OCI-LY3 (cell line): Measurements from ENCODE around the gene GDF9.

ENCODE experiments used
- H2AFZ ChIP-seq: fragments of 200-600, 300-600 bp; shearing (Covaris generic); 2 replicates; pipeline ENCODE4 v1.6.0; 2014; ENCODE audit warnings: antibody characterized with exemption, low read depth, low read length
- H3K27ac ChIP-seq: fragments of 200-600, 300-600 bp; sonication (generic); 2 replicates; pipeline ENCODE4 v1.5.1; 2014; ENCODE audit warnings: mild to moderate bottlenecking, low read length, moderate library complexity, mixed read lengths
- H3K27me3 ChIP-seq: fragments of 200-600, 300-600 bp; sonication (generic); 2 replicates; pipeline ENCODE4 v1.6.1; 2014; ENCODE audit warnings: low read depth, low read length, mixed read lengths
- H3K36me3 ChIP-seq: fragments of 200-600, 300-600 bp; sonication (generic); replicated peaks from 2 replicates; pipeline ENCODE3; 2014; ENCODE audit warnings: low read depth, low read length, mixed read lengths
- H3K4me1 ChIP-seq: fragments of 300-600, 200-600 bp; sonication (generic); 2 replicates; pipeline ENCODE4 v1.6.1; 2014; ENCODE audit warnings: low read length, mixed read lengths
- H3K4me2 ChIP-seq: fragments of 200-600, 300-600 bp; sonication (generic); 2 replicates; pipeline ENCODE4 v1.6.1; 2014; ENCODE audit warnings: low read length, mixed read lengths
- H3K4me3 ChIP-seq: fragments of 300-600, 200-600 bp; sonication (generic); 2 replicates; pipeline ENCODE4 v1.5.1; 2014; ENCODE audit warnings: antibody characterized with exemption, mild to moderate bottlenecking, low read length, moderate library complexity
- H3K79me2 ChIP-seq: fragments of 300-600, 200-600 bp; shearing (Covaris generic); 2 replicates; pipeline ENCODE4 v1.6.1; 2014; ENCODE audit warnings: mild to moderate bottlenecking, low read length, mixed read lengths
- H3K9ac ChIP-seq: fragments of 300-600, 200-600 bp; shearing (Covaris generic); 2 replicates; pipeline ENCODE4 v1.6.0; 2014; ENCODE audit warnings: mild to moderate bottlenecking, low read length, moderate library complexity
- H3K9me3 ChIP-seq: fragments of 200-600, 300-600 bp; shearing (Covaris generic); 2 replicates; pipeline ENCODE4 v1.6.1; 2014; ENCODE audit warnings: low read length, mixed read lengths; ENCODE audit not compliant: insufficient read depth
- H4K20me1 ChIP-seq: fragments of 200-600, 300-600 bp; sonication (generic); 2 replicates; pipeline ENCODE4 v1.6.1; 2016; ENCODE audit warnings: low read length, mixed read lengths; ENCODE audit not compliant: insufficient read depth
- CTCF ChIP-seq: fragments of 200-600, 300-600 bp; sonication (generic); IDR thresholded peaks from 2 replicates; pipeline ENCODE4 v1.5.1; 2014; ENCODE audit warnings: antibody characterized with exemption, low read length, low read depth
- EZH2phosphoT487 ChIP-seq: fragments of 200-600 bp; shearing (Covaris generic); IDR thresholded peaks from 2 replicates; pipeline ENCODE4 v1.6.1; 2018; ENCODE audit warnings: antibody characterized with exemption, mixed run types, low read depth

Gene GDF9

GRCh38 chr5:132877938-132878337 lies 11.7 kb upstream of the GDF9 start:
- Histone ChIP-seq H3K4me3 (no peak overlapping the region), H3K4me2 (no peak overlapping the region), H3K27me3 (no peaks in the 10 kb centered on the region), H3K36me3 (peaks cover 10% of the 10 kb centered on the region), H3K9me3 (no peaks in the 10 kb centered on the region), H2AFZ (no peak overlapping the region), H3K4me1 (no peaks in the 10 kb centered on the region), H3K79me2 (no peaks in the 10 kb centered on the region), H3K9ac (no peak overlapping the region), H4K20me1 (no peaks in the 10 kb centered on the region), H3K27ac (no peak overlapping the region)
- TF ChIP-seq EZH2phosphoT487 = no peak
- no peak for TF ChIP-seq CTCF

- Histone ChIP-seq H3K79me2 (no peaks in the 10 kb centered on the region), H4K20me1 (no peaks in the 10 kb centered on the region), H2AFZ (no peak overlapping the region), H3K4me3 (no peak overlapping the region), H3K36me3 (peaks cover 10% of the 10 kb centered on the region), H3K4me1 (no peaks in the 10 kb centered on the region), H3K4me2 (no peak overlapping the region), H3K27ac (no peak overlapping the region), H3K9ac (no peak overlapping the region), H3K9me3 (no peaks in the 10 kb centered on the region), H3K27me3 (no peaks in the 10 kb centered on the region)
- TF ChIP-seq CTCF (no peak), EZH2phosphoT487 (no peak)
Observed at GRCh38 chr5:132877466-132877865, 11.2 kb upstream of the GDF9 start.

GRCh38 chr5:132876020-132876759 lies 9.9 kb upstream of the GDF9 start:
- H3K27me3 ChIP-seq = no peaks in the 10 kb centered on the region
- H3K27ac ChIP-seq = no peak overlapping the region
- H3K4me2 ChIP-seq = no peak overlapping the region
- TF ChIP-seq EZH2phosphoT487 (no peak), CTCF (no peak)
- H2AFZ ChIP-seq = no peak overlapping the region
- peaks cover 7% of the 10 kb centered on the region for H3K36me3 ChIP-seq
- no peak overlapping the region for H3K4me3 ChIP-seq
- H4K20me1 ChIP-seq = no peaks in the 10 kb centered on the region
- no peaks in the 10 kb centered on the region for H3K4me1 ChIP-seq
- H3K9ac ChIP-seq = no peak overlapping the region
- H3K79me2 ChIP-seq = no peaks in the 10 kb centered on the region
- no peaks in the 10 kb centered on the region for H3K9me3 ChIP-seq

GRCh38 chr5:132873930-132874271 lies 7.6 kb upstream of the GDF9 start:
- H3K4me2 ChIP-seq = no peak overlapping the region
- H3K4me1 ChIP-seq = no peaks in the 10 kb centered on the region
- no peaks in the 10 kb centered on the region for H4K20me1 ChIP-seq
- no peak overlapping the region for H2AFZ ChIP-seq
- H3K9ac ChIP-seq = no peak overlapping the region
- H3K36me3 ChIP-seq = no peaks in the 10 kb centered on the region
- no peaks in the 10 kb centered on the region for H3K9me3 ChIP-seq
- H3K79me2 ChIP-seq = no peaks in the 10 kb centered on the region
- H3K27ac ChIP-seq = no peak overlapping the region
- no peak overlapping the region for H3K4me3 ChIP-seq
- no peak for TF ChIP-seq EZH2phosphoT487
- TF ChIP-seq CTCF = no peak
- H3K27me3 ChIP-seq = no peaks in the 10 kb centered on the region
